ENCODE data around the gene OPRL1.

The OPRL1 gene

GRCh38 chr20:64070244-64070993 lies 9.5 kb upstream of the OPRL1 start:
- DNase-seq (ENCODE audit: insufficient read length, low spot score): no peak
- FAIRE-seq: peak; percentile 48

- DNase-seq (ENCODE audit: insufficient read length, low spot score): no peak
- FAIRE-seq: peak; percentile 87
Observed at GRCh38 chr20:64071341-64072332, 8.2 kb upstream of the OPRL1 start.

- FAIRE-seq (no peak), DNase-seq (ENCODE audit: insufficient read length, low spot score) (no peak)
Observed at GRCh38 chr20:64072498-64073063, 7.3 kb upstream of the OPRL1 start.

GRCh38 chr20:64073476-64074183 lies 6.3 kb upstream of the OPRL1 start:
- DNase-seq (ENCODE audit: insufficient read length, low spot score) (no peak), FAIRE-seq (peak; percentile 75)

- DNase-seq (ENCODE audit: insufficient read length, low spot score) (no peak), FAIRE-seq (peak; percentile 87)
Observed at GRCh38 chr20:64074184-64074789, 5.6 kb upstream of the OPRL1 start.

GRCh38 chr20:64074963-64075362 lies 4.9 kb upstream of the OPRL1 start:
- FAIRE-seq: peak; percentile 84

GRCh38 chr20:64075556-64075955 lies 4.3 kb upstream of the OPRL1 start:
- FAIRE-seq (no peak), DNase-seq (ENCODE audit: insufficient read length, low spot score) (no peak)

More at GRCh38 chr20:64074963-64075362, 4.9 kb upstream of the OPRL1 start:
- no peak for DNase-seq (ENCODE audit: insufficient read length, low spot score)

- peak; percentile 77 for FAIRE-seq
- no peak for DNase-seq (ENCODE audit: insufficient read length, low spot score)
Observed at GRCh38 chr20:64076061-64076997, 3.6 kb upstream of the OPRL1 start.

- FAIRE-seq: no peak
- no peak for DNase-seq (ENCODE audit: insufficient read length, low spot score)
Observed at GRCh38 chr20:64077094-64077493, 2.8 kb upstream of the OPRL1 start.

GRCh38 chr20:64077541-64077875 lies 2.4 kb upstream of the OPRL1 start:
- DNase-seq (ENCODE audit: insufficient read length, low spot score): no peak
- FAIRE-seq: peak; percentile 23

- FAIRE-seq (peak; percentile 87), DNase-seq (ENCODE audit: insufficient read length, low spot score) (no peak)
Observed at GRCh38 chr20:64077876-64078551, 1.9 kb upstream of the OPRL1 start.

- no peak for FAIRE-seq
- DNase-seq (ENCODE audit: insufficient read length, low spot score): no peak
Observed at GRCh38 chr20:64078934-64079272, 979 bp upstream of the OPRL1 start.

- peak; percentile 96 for DNase-seq (ENCODE audit: insufficient read length, low spot score)
- peak; percentile 99 for FAIRE-seq
Observed at GRCh38 chr20:64079273-64080012, 439 bp upstream of the OPRL1 start, which contains the start of gene RGS19. RGS19 (minus strand) TSS chr20:64079518; CDS start chr20:64076886, 2,632 bp downstream.

GRCh38 chr20:64080813-64081623 lies 1.1 kb downstream of the OPRL1 start:
- no peak for FAIRE-seq
- no peak for DNase-seq (ENCODE audit: insufficient read length, low spot score)

- DNase-seq (ENCODE audit: insufficient read length, low spot score) (no peak), FAIRE-seq (no peak)
Observed at GRCh38 chr20:64081624-64081964, 1.7 kb downstream of the OPRL1 start.

- DNase-seq (ENCODE audit: insufficient read length, low spot score) (no peak), FAIRE-seq (peak; percentile 82)
Observed at GRCh38 chr20:64082126-64082731, 2.3 kb downstream of the OPRL1 start.

Measured in HTR-8/SVneo (cell line).